SW480 (cell line): ENCODE results near the gene TUBA8.
"Not testable (repeated sequence)": the region's sequence is repeated elsewhere in the genome, so short reads cannot be mapped to it uniquely, and the experiment has no call there.

Experiments used
- DNase-seq: peaks from one replicate; pipeline ENCODE4 v3.0.0-alpha.2; 2016; ENCODE audit warnings: low spot score

Gene TUBA8

DNA sequence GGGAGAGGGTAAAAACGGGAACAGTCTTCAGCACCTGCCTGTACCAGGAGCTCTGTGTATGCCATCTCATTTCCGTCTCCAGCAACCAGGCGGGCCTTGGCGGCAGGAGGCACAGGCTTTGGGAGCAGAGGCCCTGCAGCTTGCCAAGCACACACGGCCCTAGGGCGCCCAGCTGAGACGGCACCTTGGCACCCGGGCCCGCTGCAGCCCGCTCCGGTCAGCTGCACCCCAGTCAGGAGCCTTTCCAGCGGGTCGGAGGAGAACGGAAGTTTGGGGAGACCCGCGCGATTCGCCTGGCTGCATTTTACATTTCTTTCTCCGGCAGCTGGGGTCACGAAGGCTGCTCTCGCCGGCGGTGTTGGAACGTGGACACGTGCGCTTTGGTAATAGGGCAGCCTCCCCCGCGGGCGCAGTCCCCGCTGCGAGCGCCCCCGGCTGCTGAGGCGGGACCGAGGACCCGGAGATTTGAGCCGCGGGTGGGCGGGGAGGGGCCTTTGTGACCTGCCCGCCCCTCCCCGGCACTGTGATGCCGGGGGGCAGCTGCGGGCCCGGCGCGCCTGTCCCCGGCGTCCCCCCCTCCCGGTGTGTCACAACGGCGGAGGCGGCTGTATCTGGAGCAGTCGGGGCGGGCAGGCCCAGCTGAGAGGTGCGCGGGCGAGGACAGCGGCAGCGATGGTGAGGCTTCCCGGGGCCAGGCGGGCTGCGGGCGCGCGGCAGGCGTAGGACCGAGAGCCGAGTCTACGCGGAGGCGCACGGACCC is at the start of gene TUBA8:
Gene TUBA8 (plus strand): TSS at position 616 of the 760 bp plus-strand sequence. CDS start 57 bp downstream, at position 673.
- DNase-seq: peak; percentile 48

DNA sequence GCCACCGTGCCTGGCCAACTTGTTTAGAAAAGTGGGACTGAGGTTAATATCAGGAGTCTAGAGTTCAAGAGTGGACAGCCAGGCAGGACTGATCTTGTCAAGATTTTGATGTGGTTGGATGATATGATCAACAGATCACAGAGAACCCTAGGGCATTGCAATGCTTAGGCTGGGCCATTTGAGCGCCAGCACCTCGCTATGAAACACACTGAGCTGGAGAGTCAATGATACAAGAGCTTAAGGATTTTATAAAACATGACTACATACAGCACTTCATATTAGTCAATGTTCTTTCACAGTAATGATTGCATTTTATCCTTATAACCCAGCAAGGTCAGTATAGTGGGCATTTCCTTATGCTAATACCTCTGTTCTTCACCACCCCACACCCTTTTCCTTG is 48.2 kb upstream of the TUBA8 start:
- DNase-seq: no peak

DNA sequence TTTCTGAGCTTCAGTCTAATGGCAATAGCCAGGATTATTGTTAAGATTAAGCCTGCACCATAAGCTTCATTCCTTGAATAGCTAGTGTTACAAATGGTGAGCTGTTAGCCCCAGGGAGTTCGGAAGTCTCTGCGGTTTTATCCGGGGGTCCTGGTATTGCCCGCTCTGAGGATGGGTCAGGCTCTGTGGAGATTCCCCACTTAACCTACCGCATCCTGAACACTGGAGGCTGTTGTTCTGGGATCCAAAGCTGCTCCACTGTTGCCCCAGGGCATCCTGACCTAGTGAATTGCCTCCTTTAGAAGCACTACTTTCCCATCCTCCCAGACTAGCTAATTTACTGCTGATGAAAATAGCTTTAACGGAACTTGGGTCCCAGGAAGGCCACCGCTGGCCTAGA is 47.3 kb upstream of the TUBA8 start:
- DNase-seq: no peak

DNA sequence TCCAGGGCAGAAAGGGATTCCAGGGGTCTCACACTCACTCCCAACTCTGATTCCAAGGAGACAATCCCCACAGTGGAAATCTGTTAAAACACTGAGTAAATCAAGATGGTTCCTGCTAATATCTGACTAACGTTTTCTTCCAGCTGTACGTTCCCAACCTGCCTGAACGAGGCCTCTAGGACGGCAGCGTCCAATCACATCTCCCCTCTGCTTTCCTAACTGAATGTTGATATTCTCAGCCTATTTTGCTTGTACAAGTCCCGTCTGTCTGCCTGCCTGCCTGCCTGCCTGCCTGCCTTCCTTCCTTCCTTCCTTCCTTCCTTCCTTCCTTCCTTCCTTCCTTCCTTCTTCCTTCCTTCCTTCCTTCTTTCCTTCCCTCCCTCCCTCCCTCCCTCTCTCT is 46.9 kb upstream of the TUBA8 start:
- not testable (repeated sequence) for DNase-seq

DNA sequence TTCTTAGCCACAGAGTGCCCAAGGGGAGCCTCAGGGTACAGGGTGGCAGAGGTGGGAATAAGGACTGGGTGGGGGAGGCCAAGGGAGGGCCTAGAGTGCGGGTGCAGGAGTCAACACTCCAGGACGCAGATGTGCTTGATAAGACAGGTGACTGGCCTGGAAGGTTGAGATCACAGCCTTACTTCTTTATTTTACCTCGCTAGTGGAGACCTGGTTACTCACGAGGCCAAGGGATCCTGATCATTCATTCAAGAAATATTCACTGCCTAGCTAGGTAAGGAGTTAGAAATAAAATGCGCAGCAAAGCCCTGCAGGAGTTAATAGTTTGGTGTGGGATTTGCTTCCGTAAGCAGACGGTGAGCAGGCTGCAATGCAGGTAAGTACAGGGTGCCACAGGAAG is 46.0 kb upstream of the TUBA8 start:
- DNase-seq: no peak

DNA sequence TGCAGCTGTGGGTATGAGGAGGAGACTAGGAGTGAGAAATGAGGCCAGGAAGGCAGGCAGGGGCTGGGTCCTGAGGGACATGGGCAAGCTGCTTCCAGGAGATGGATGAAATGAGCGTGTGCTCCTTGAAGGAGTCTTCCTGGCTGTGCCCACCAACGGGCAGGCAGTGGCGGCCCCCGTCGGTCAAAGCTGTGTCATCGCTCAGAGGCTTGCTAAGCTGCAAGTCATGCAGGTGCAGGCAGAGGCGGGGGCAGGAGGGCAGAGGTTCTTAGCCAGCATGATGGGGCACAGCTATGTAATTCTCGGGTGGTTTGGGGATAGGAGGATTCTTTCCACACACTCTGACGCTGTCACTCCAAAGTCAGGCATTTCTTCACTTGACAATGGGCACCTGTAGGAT is 45.4 kb upstream of the TUBA8 start:
- DNase-seq: no peak

DNA sequence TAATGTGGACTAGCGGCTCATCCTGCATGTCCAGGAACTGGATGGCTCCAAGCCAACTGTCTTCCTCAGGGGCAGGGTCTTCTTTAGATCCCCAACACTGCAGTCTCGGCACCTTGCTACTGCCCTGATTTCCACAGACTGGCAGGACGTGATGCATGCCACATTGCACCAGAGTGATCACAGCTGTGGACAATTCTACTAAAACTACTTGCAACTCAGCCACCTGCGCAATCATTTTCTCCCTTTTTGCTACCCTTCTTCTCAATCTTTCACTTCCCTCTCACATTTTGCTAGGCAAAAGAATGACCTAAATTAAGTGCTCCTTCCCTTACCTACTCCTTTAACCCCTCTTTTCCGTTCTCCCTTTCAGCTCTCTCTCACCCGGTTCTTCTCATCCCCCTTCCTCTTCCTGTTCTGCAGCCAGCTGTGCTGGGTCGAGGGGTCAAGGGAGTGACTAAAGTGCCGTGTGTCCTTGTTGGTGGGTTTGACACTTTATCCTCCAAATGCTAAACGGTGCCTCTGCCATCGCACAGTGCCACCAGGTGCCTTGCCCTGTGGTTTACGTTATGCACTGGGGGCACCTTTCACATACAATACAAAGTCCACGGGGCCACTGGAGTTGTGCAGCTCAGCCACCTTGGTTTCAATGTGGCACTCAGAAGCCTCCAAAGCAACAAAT is 44.3 kb upstream of the TUBA8 start:
- DNase-seq: no peak

DNA sequence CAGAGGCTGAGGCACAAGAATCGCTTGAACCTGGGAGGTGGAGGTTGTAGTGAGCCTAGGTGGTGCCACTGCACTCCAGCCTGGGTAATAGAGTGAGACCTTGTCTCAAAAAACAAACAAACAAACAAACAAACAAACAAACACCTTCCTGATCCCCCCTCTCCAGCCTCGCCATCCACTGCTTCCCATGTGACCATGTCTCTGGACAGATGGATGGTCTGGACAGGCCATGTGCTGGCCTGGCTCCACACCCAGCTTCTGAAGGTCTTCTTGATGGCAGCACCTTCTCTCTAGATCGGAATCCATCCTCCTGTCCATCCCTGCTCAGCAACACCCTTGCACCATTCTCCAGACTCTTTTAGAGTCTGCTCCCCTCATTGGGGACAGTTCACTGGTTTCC is 43.5 kb upstream of the TUBA8 start:
- no peak for DNase-seq

DNA sequence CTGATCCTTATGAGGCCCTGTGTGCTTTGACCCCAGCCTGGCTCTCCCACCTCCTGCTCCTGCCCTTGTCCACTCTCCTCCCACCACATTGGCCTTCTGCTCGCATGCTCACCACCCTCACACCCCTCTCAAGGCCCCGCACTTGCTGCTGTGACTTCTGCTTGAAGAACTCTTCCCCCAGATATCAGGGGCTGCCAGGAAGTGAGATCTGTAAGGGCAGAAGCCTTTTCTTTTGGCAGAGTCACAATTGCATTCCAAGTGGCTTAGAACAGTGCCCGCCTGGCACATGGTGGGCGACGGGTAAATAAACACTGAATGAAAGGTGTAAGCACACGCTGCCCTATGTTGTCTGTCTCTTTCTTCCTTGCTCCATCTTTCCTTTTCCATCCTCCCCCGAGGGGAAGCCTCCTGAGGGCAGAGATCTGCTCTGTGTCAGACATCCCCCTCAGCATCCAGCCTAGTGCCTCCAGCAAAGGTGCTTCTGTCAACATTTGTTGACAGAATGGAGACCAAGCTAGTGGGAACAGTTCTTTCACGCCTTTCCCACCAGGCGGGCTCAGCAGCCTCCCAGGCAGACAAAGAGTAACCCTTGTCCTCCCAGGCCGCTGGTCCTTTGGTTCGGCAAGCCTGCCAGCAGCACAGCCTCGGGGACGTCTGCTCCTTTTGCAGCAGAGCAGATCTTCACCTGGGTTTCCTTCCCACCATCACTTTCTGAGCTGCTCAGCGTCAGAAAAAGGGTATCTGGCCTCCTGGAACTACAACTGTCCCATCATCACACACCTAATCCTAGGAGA is 42.9 kb upstream of the TUBA8 start:
- no peak for DNase-seq

DNA sequence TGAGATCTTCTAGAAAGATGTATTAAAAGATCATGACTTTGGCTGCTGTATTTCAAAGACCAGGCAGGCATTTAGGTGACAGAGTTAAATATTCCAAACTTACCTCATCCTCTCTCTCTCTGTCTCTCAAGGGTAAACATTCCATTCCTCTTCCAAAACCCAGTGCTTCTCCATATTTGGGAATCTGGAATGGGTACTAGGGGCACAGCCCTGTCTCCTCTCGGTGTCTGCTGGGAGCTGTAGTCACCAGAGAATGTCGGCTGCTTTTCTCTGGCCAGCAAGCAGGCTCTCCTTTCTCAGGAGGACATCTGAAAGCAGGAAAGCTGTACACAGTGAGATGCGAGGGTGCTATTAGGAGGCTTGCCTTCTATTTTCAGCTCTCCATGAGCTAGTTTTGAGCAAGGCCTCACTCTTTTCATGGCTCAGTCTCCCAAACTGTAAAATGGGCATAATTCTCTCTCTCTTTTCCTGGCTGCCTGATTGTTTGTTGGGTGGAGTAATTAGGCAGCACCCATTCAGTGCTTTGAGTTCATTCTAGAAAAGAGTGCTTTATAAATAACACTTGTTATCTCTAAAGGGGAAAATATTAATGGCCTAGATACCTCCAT is 42.1 kb upstream of the TUBA8 start:
- DNase-seq: no peak

DNA sequence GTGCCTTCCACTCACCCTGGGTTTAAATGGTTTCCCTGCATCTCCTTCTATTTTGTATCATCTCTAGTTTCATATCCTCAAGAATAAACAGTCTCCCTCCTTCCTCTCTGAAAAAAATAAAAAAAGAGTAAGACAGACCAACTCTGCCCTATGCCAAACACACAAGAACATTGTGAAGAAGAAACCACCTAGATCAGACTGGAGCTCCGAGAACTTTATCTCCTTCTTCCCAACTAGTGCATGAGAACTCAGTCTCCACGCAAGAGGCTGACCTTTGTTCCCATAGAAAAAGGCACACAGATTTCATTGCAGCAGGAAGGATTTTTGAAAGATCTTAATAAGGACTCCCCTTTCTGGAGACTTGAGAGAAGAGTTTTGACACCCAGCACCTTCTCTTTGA is 41.6 kb upstream of the TUBA8 start:
- DNase-seq: no peak

DNA sequence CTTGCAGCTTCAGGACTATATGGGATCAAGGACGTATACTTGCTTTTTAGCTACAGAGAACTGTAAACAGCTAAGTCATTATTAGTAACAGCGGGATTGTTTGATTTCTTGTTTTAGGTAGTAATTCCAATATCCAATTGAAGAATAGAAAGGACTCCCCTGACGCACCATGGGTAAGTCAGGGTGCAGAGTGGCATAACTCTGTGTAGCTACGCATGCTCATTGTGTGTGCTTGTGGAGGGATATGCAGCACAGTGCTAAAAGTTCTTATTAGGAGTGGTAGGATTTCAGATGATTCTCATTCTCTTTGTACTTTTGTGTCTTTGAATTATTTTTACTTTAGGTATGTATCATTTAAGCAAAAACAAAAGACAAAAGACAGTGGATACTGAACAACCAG is 40.6 kb upstream of the TUBA8 start:
- no peak for DNase-seq

DNA sequence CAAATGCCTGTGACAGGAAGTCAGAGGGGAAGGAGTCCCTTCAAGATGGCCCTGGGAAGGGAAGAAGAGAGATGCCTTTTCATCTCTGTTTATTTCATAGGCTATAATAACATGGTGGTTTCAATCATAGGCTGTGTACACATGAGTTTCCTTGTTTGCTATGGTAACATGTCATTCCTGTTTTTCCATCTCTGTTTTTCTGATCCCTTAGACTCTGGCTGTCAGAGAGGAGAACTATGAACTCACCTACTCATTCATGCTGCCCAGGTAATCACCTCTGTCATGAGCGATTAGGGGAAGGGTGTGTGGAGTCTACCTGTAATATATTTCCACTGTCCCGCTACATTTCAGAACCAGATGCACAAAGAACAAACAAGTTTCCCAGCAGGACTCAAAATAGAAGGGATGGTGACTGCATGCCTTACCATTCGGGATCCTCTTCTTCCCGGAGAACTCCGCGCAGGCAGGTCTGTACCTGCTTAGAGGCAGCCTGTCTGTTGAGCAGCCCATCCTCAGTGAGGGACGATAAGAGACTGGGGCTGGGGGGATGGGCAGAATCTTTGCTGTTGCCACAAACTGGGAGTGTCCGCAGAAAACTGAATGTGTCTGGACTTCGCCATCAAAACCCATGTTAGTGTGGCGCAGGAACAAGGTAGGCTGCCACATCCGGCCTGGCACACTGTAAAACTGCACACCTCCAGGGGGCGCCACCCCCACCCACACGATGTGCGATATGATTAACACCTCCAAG is 39.9 kb upstream of the TUBA8 start:
- no peak for DNase-seq

DNA sequence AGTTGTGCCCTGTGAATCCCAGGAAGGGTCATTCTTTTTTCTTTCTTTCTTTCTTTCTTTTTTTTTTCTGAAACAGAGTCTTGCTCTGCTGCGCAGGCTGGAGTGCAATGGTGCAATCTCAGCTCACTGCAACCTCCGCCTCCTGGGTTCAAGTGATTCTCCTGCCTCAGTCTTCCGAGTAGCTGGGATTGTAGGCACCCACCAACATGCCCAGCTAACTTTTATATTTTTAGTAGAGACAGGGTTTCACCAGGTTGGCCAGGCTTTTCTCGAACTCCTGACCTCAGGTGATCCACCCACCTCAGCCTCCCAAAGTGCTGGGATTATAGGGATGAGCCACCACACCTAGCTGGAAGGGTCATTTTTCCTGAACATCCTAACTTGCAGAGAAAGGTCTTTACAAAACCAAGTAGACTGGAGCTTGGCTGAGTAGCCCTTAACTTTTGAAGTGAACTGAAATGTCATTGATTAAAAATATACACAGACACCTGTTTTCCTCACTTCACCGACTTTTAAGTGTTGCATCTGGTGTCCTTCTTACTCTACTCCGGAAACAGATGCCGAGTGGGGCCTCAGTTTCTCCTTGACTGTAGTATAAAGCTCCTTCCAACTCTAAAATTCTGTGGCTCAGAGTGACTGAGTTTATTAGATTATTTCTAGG is 39.2 kb upstream of the TUBA8 start:
- DNase-seq: not testable (repeated sequence)

DNA sequence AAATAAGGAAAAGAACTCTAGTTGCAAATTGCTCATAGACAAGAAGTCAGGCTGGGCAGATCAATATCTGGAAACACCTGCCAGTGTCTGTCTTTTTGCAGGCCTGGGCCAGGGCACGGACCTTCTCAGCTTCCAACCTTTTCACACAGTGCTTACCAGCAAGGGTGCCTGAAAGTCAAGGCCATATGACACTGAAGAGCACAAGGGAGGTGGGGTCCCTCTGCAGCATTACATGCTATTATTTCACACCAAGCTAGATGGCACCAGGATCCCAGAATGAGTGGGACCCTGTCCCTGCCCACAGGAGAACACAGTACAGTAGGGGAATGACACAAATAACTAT is 38.7 kb upstream of the TUBA8 start:
- no peak for DNase-seq

DNA sequence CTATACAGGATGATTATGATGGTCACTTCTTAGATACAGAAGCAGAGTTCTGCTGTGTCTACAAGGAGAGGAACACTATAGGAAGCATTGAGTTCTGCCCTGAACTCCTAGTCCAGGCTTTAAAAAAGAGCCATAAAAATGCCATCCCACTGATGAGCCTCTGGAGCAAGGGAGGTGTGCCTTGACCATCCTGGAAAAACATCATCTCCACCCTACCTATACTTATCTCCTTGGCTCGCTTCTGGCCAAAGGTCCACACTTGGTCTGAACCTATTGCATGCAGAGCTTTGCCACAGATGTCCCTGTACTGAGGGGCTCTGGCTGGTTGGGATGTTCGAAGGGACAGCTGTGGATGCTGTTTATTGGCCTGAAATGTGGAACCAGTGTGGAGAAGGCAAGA is 37.1 kb upstream of the TUBA8 start:
- DNase-seq: no peak

DNA sequence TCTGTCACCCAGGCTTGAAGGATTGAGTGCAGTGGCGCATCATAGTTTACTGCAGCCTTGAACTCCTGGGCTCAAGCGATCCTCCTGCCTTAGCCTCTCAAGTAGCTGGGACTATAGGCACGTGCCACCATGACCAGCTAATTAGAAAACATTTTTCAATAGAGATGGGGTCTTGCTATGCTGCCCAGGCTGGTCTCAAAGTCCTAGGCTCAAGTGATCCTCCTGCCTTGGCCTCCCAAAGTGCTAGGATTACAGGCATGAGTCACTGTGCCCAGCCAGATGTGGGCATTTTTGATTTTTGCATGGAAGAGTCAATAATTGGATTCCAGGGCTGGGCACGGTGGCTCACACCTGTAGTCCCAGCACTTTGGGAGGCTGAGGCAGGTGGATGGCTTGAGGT is 36.7 kb upstream of the TUBA8 start:
- DNase-seq: not testable (repeated sequence)

DNA sequence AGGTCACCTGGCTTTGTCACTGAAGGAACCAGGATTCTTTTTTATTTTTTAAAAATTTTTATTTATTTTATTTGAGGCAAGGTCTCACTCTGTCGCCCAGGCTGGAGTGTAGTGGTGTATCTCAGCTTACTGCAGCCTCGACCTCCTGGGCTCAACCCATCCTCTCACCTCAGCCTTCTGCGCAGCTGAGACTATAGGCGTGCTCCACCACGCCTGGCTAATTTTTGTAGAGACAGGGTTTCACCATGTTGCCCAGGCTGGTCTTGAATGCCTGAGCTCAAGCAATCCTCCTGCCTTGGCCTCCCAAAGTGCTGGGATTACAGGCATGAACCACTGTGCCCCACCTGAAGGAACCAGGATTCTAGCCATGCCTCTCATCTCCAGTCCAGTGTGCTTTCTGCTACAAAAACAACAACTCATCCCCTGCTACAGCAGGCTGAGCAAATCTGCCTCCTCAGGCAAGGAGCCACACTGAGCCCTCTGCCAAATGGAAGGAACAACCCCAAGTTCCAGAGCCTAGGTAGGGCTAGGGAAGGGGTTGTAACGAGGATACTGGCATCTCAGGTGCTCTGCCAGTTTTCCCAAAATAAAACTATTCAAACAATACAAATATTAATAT is 35.4 kb upstream of the TUBA8 start:
- no peak for DNase-seq

DNA sequence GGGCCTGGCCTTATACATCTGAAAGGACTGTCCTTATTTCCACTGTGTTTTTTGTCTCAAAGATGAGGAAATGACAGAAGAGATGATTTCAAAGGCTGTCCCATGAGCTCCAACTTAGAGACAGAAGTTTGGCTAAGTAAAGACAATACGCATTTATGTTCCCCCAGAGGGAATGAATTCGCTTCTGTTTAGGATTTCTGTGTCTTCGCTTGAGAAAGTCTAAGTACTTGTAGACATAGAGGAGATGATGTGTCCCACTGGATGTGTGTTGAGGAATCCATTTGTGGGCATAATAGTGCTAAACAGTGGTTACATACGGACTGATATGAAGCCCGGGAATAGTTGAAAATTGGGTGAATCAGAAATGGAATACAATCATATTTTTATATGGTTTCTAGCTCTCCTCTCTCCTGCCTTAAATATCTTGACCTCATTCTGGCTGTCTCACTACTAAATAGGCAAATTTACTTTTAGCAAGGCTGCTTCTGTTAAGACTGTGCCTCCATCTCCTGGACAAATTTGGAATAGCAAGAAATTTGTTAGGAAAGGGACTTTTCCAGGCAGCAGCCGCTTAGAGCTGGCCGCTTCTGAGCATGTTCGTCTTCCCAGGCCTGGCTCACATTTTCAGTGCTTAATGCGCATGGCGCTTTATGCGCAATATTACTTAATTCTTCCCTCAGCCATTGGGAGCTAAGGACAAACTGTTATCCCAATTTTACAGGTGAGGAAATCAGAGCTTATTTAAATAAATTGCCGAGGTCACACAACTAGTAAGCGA is 34.7 kb upstream of the TUBA8 start:
- peak; percentile 79 for DNase-seq

DNA sequence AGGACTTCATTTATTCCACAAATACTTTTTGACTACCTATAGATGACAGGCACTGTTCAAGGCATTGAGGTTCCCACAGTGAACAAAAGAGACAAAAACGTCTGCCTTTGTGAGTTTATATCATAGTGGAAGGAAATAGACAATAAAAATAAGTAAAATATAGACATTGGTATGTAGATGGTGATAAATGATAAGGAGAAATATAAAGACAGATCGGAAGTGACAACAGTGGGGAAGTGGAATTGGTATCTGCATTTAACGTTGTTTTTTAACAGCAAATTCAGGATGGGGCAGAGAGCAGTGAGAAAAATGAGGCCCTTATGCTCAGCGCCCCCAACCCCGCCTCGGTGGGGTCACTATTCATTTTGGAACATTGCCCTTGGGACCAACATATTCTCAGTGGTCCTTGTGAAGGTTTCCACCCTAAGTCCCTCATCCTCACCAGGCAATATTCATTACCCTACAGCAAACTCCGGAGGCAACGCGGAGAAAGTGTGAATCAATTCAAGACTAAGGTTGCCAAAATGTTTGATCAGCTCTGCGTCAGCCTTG is 33.4 kb upstream of the TUBA8 start:
- no peak for DNase-seq
